ENCODE results near the gene TSTD2. TPM values are rescaled to one million over a fixed set of nuclear protein-coding genes. Genes with fewer than 3 reads are reported as not detected.

TSTD2 gene
- 12.9 TPM for polyA plus RNA-seq (2013, experiment 1 of 2)
- 12.9 TPM for polyA plus RNA-seq (2013, experiment 2 of 2)

GRCh38 chr9:97632985-97633858 lies at the start of gene TSTD2, which contains the start of gene NCBP1:
Gene TSTD2, minus strand, starts transcription at chr9:97633368. Its CDS starts 5,806 bp downstream, at chr9:97627562.
Gene NCBP1, plus strand, starts transcription at chr9:97633821. Its CDS starts 61 bp downstream, at chr9:97633882.
- Histone ChIP-seq H3K23ac (ENCODE audit: low read length) (peak within 1 kb of the TSS; percentile 95), H4K5ac (ENCODE audit: low read length) (no peak within 1 kb of the TSS), H2BK15ac (replicated peaks; ENCODE audit: low read depth) (peak within 1 kb of the TSS; percentile 25), H3K4ac (ENCODE audit: low read depth, low read length) (peak within 1 kb of the TSS; percentile 87), H3K79me2 (ENCODE audit: control insufficient read depth, insufficient read depth, low read length) (peaks cover 58% of the 10 kb centered on the region), H3K4me1 (ENCODE audit: control insufficient read depth, low read depth, low read length) (no peaks in the 10 kb centered on the region), H3K27ac (ENCODE audit: low read depth, low read length) (peak within 1 kb of the TSS; percentile 99), H2AK5ac (ENCODE audit: low read length) (no peak within 1 kb of the TSS), H3K27me3 (ENCODE audit: insufficient read depth, low read length, poor library complexity) (no peaks in the 10 kb centered on the region), H3K4me3 (ENCODE audit: low read length) (peak within 1 kb of the TSS; percentile 88), H3K56ac (ENCODE audit: low read length) (peak within 1 kb of the TSS; percentile 99), H3K18ac (ENCODE audit: low read length) (peak within 1 kb of the TSS; percentile 95), H4K8ac (ENCODE audit: low read depth, low read length) (peak within 1 kb of the TSS; percentile 42), H3K79me1 (ENCODE audit: low read length) (peaks cover 15% of the 10 kb centered on the region), H2BK120ac (ENCODE audit: low read depth, low read length) (no peak within 1 kb of the TSS), H3K4me2 (ENCODE audit: low read length) (peak within 1 kb of the TSS; percentile 97), H3K9ac (ENCODE audit: low read length) (peak within 1 kb of the TSS; percentile 98), H2BK5ac (ENCODE audit: low read length) (peak within 1 kb of the TSS; percentile 67), H3K36me3 (ENCODE audit: control insufficient read depth, insufficient read depth, low read length) (no peaks in the 10 kb centered on the region)
- DNase-seq, result peak; percentile 99
- no CpG with 5 or more reads among the region's 83 CpGs for WGBS (ENCODE audit: extremely low coverage, insufficient coverage, low lambda C conversion rate)

- Histone ChIP-seq H3K27ac (ENCODE audit: low read depth, low read length) (no peak overlapping the region), H2BK15ac (replicated peaks; ENCODE audit: low read depth) (no peak overlapping the region), H2BK120ac (ENCODE audit: low read depth, low read length) (no peak overlapping the region), H2AK5ac (ENCODE audit: low read length) (no peak overlapping the region), H4K8ac (ENCODE audit: low read depth, low read length) (no peak overlapping the region), H3K4ac (ENCODE audit: low read depth, low read length) (no peak overlapping the region), H3K56ac (ENCODE audit: low read length) (no peak overlapping the region), H3K23ac (ENCODE audit: low read length) (no peak overlapping the region), H3K4me1 (ENCODE audit: control insufficient read depth, low read depth, low read length) (no peaks in the 10 kb centered on the region), H3K79me2 (ENCODE audit: control insufficient read depth, insufficient read depth, low read length) (no peaks in the 10 kb centered on the region), H3K4me2 (ENCODE audit: low read length) (no peak overlapping the region), H3K9ac (ENCODE audit: low read length) (no peak overlapping the region), H3K79me1 (ENCODE audit: low read length) (no peaks in the 10 kb centered on the region), H3K4me3 (ENCODE audit: low read length) (no peak overlapping the region), H2BK5ac (ENCODE audit: low read length) (no peak overlapping the region), H3K36me3 (ENCODE audit: control insufficient read depth, insufficient read depth, low read length) (no peaks in the 10 kb centered on the region), H3K27me3 (ENCODE audit: insufficient read depth, low read length, poor library complexity) (no peaks in the 10 kb centered on the region), H4K5ac (ENCODE audit: low read length) (no peak overlapping the region), H3K18ac (ENCODE audit: low read length) (no peak overlapping the region)
- no CpG with 5 or more reads among the region's 1 CpG for WGBS (ENCODE audit: extremely low coverage, insufficient coverage, low lambda C conversion rate)
- no peak for DNase-seq
These were observed 49.1 kb upstream of the TSTD2 start for GRCh38 chr9:97682242-97682641.

- no peak overlapping the region for H3K23ac ChIP-seq (ENCODE audit: low read length)
- no peaks in the 10 kb centered on the region for H3K27me3 ChIP-seq (ENCODE audit: insufficient read depth, low read length, poor library complexity)
- no peak overlapping the region for H3K56ac ChIP-seq (ENCODE audit: low read length)
- no peak overlapping the region for H3K4me3 ChIP-seq (ENCODE audit: low read length)
- no peak overlapping the region for H2BK5ac ChIP-seq (ENCODE audit: low read length)
- H3K4me2 ChIP-seq (ENCODE audit: low read length), result no peak overlapping the region
- no peak overlapping the region for H3K9ac ChIP-seq (ENCODE audit: low read length)
- H3K79me1 ChIP-seq (ENCODE audit: low read length), result no peaks in the 10 kb centered on the region
- no peaks in the 10 kb centered on the region for H3K79me2 ChIP-seq (ENCODE audit: control insufficient read depth, insufficient read depth, low read length)
- no CpG with 5 or more reads among the region's 3 CpGs for WGBS (ENCODE audit: extremely low coverage, insufficient coverage, low lambda C conversion rate)
- no peak overlapping the region for H4K8ac ChIP-seq (ENCODE audit: low read depth, low read length)
- no peaks in the 10 kb centered on the region for H3K4me1 ChIP-seq (ENCODE audit: control insufficient read depth, low read depth, low read length)
- H2BK15ac ChIP-seq (replicated peaks; ENCODE audit: low read depth), result no peak overlapping the region
- no peak overlapping the region for H3K4ac ChIP-seq (ENCODE audit: low read depth, low read length)
- no peak overlapping the region for H2BK120ac ChIP-seq (ENCODE audit: low read depth, low read length)
- H3K27ac ChIP-seq (ENCODE audit: low read depth, low read length), result no peak overlapping the region
- H3K36me3 ChIP-seq (ENCODE audit: control insufficient read depth, insufficient read depth, low read length), result peaks cover 5% of the 10 kb centered on the region
- H4K5ac ChIP-seq (ENCODE audit: low read length), result no peak overlapping the region
- DNase-seq, result no peak
- H3K18ac ChIP-seq (ENCODE audit: low read length), result no peak overlapping the region
- no peak overlapping the region for H2AK5ac ChIP-seq (ENCODE audit: low read length)
These were observed 42.5 kb upstream of the TSTD2 start for GRCh38 chr9:97675655-97676054.

GRCh38 chr9:97673922-97674321 lies 40.8 kb upstream of the TSTD2 start:
- no CpG with 5 or more reads among the region's 3 CpGs for WGBS (ENCODE audit: extremely low coverage, insufficient coverage, low lambda C conversion rate)
- no peak overlapping the region for H3K4me3 ChIP-seq (ENCODE audit: low read length)
- H3K9ac ChIP-seq (ENCODE audit: low read length), result no peak overlapping the region
- H2AK5ac ChIP-seq (ENCODE audit: low read length), result no peak overlapping the region
- H4K5ac ChIP-seq (ENCODE audit: low read length), result no peak overlapping the region
- H3K4ac ChIP-seq (ENCODE audit: low read depth, low read length), result no peak overlapping the region
- H3K56ac ChIP-seq (ENCODE audit: low read length), result no peak overlapping the region
- H3K79me1 ChIP-seq (ENCODE audit: low read length), result no peaks in the 10 kb centered on the region
- H4K8ac ChIP-seq (ENCODE audit: low read depth, low read length), result no peak overlapping the region
- no peak overlapping the region for H3K23ac ChIP-seq (ENCODE audit: low read length)
- no peak overlapping the region for H3K4me2 ChIP-seq (ENCODE audit: low read length)
- no peak for DNase-seq
- no peaks in the 10 kb centered on the region for H3K4me1 ChIP-seq (ENCODE audit: control insufficient read depth, low read depth, low read length)
- H3K27me3 ChIP-seq (ENCODE audit: insufficient read depth, low read length, poor library complexity), result no peaks in the 10 kb centered on the region
- H2BK15ac ChIP-seq (replicated peaks; ENCODE audit: low read depth), result no peak overlapping the region
- H2BK120ac ChIP-seq (ENCODE audit: low read depth, low read length), result no peak overlapping the region
- no peak overlapping the region for H3K18ac ChIP-seq (ENCODE audit: low read length)
- no peak overlapping the region for H2BK5ac ChIP-seq (ENCODE audit: low read length)
- H3K27ac ChIP-seq (ENCODE audit: low read depth, low read length), result no peak overlapping the region
- H3K36me3 ChIP-seq (ENCODE audit: control insufficient read depth, insufficient read depth, low read length), result peaks cover 7% of the 10 kb centered on the region
- H3K79me2 ChIP-seq (ENCODE audit: control insufficient read depth, insufficient read depth, low read length), result no peaks in the 10 kb centered on the region

GRCh38 chr9:97672403-97672802 lies 39.2 kb upstream of the TSTD2 start:
- Histone ChIP-seq H2AK5ac (ENCODE audit: low read length) (no peak overlapping the region), H3K4me3 (ENCODE audit: low read length) (no peak overlapping the region), H3K36me3 (ENCODE audit: control insufficient read depth, insufficient read depth, low read length) (peaks cover 12% of the 10 kb centered on the region), H3K27me3 (ENCODE audit: insufficient read depth, low read length, poor library complexity) (no peaks in the 10 kb centered on the region), H3K79me2 (ENCODE audit: control insufficient read depth, insufficient read depth, low read length) (no peaks in the 10 kb centered on the region), H3K18ac (ENCODE audit: low read length) (no peak overlapping the region), H3K4me2 (ENCODE audit: low read length) (no peak overlapping the region), H4K8ac (ENCODE audit: low read depth, low read length) (no peak overlapping the region), H3K23ac (ENCODE audit: low read length) (no peak overlapping the region), H3K4me1 (ENCODE audit: control insufficient read depth, low read depth, low read length) (no peaks in the 10 kb centered on the region), H2BK120ac (ENCODE audit: low read depth, low read length) (no peak overlapping the region), H2BK5ac (ENCODE audit: low read length) (no peak overlapping the region), H3K27ac (ENCODE audit: low read depth, low read length) (no peak overlapping the region), H3K4ac (ENCODE audit: low read depth, low read length) (no peak overlapping the region), H4K5ac (ENCODE audit: low read length) (no peak overlapping the region), H3K56ac (ENCODE audit: low read length) (no peak overlapping the region), H3K9ac (ENCODE audit: low read length) (no peak overlapping the region), H2BK15ac (replicated peaks; ENCODE audit: low read depth) (no peak overlapping the region), H3K79me1 (ENCODE audit: low read length) (no peaks in the 10 kb centered on the region)
- DNase-seq, result no peak
- no CpG with 5 or more reads among the region's 3 CpGs for WGBS (ENCODE audit: extremely low coverage, insufficient coverage, low lambda C conversion rate)
